ENCODE results near the gene CARS1. TPM values are rescaled to one million over a fixed set of nuclear protein-coding genes. Genes with fewer than 3 reads are reported as not detected.

The CARS1 gene
- total and polyA plus RNA-seq, 2 of the 8 experiments (the other 6 are each of a cell fraction or from before 2014, with no cell fraction given) = 44.1 to 100 TPM

- FAIRE-seq (no peak), DNase-seq (ENCODE audit: low read depth in 1 of 2, low spot score in 2 of 2) (no peak)
- H2BK12ac ChIP-seq (ENCODE audit: low read depth, low read length) = no peak overlapping the region
- no peak overlapping the region for H3K4ac ChIP-seq (replicated peaks; ENCODE audit: insufficient read length, low read depth, low read length)
- H3K27me3 ChIP-seq (replicated peaks in 1 of 4; ENCODE audit: control insufficient read depth in 3 of 4, extremely low read depth in 1 of 4, insufficient read depth in 3 of 4, low read length in 3 of 4) = no peaks in the 10 kb centered on the region
- H4K91ac ChIP-seq (replicated peaks; ENCODE audit: insufficient read length, low read length) = no peak overlapping the region
- no peak overlapping the region for H3K4me3 ChIP-seq (ENCODE audit: extremely low read depth in 1 of 4, insufficient read depth in 2 of 4, low read depth in 3 of 4, low read length in 4 of 4)
- H3K79me1 ChIP-seq (ENCODE audit: low read depth, low read length) = no peaks in the 10 kb centered on the region
- no peaks in the 10 kb centered on the region for H3K9me3 ChIP-seq (ENCODE audit: insufficient read depth in 2 of 2, low read depth in 1 of 2, low read length in 1 of 2)
- no peaks in the 10 kb centered on the region for H3K4me1 ChIP-seq (replicated peaks in 1 of 4; ENCODE audit: control insufficient read depth in 3 of 4, insufficient read depth in 4 of 4, low read length in 3 of 4)
- H3K23ac ChIP-seq (ENCODE audit: insufficient read length) = no peak overlapping the region
- ChIA-PET CTCF (ENCODE audit: partially characterized antibody) (interaction anchor here (1.1 to 13.7 kb wide), 2 partner anchors 8 to 40 kb away, joined by 4 to 434 read pairs; no protein-coding TSS in a partner anchor), POLR2A (ENCODE audit: partially characterized antibody) (no interaction called here)
- no peak overlapping the region for H3K14ac ChIP-seq (ENCODE audit: insufficient read length)
- no peaks in the 10 kb centered on the region for H3K79me2 ChIP-seq (ENCODE audit: control insufficient read depth in 1 of 2, insufficient read depth in 2 of 2, low read length in 2 of 2)
- H2BK120ac ChIP-seq (replicated peaks; ENCODE audit: low read depth, low read length) = no peak overlapping the region
- no peaks in the 10 kb centered on the region for H4K20me1 ChIP-seq (replicated peaks in 1 of 2; ENCODE audit: control insufficient read depth in 1 of 2, insufficient read depth in 2 of 2, low read length in 2 of 2)
- no peak overlapping the region for H4K5ac ChIP-seq (ENCODE audit: insufficient read length, low read depth, low read length)
- H3K18ac ChIP-seq (ENCODE audit: extremely low read depth, low read length) = no peak overlapping the region
- H3K23me2 ChIP-seq (ENCODE audit: low read depth, low read length) = no peaks in the 10 kb centered on the region
- H2BK5ac ChIP-seq (ENCODE audit: low read depth, low read length) = no peak overlapping the region
- no peak overlapping the region; the same call in 1 of the 2 replicates for H4K8ac ChIP-seq (ENCODE audit: extremely low read depth, insufficient read depth, low read length)
- no peak overlapping the region for H3K4me2 ChIP-seq (ENCODE audit: insufficient read depth in 1 of 2, low read depth in 2 of 2, low read length in 2 of 2)
- 83% methylated on average over 3 of the region's 8 CpGs; no CpG with 5 or more reads in 1 of the 2 experiments for WGBS, 2 experiments (ENCODE audit: extremely low coverage in 1 of 2, insufficient coverage in 1 of 2, insufficient read length in 1 of 2, insufficient replicate concordance in 2 of 2, low coverage in 1 of 2, low lambda C conversion rate in 2 of 2, missing lambda C conversion rate in 1 of 2)
- H2BK15ac ChIP-seq (ENCODE audit: low read length) = no peak overlapping the region
- H2AFZ ChIP-seq (ENCODE audit: low read length) = no peak overlapping the region
- H3K27ac ChIP-seq (ENCODE audit: low read depth, low read length) = no peak overlapping the region
- no peak overlapping the region for H3K56ac ChIP-seq (replicated peaks; ENCODE audit: insufficient read length, low read depth, low read length)
- no peak overlapping the region for H2BK20ac ChIP-seq (ENCODE audit: low read length)
- H3K36me3 ChIP-seq (ENCODE audit: control insufficient read depth in 2 of 4, insufficient read depth in 4 of 4, low read length in 3 of 4) = no peaks in the 10 kb centered on the region
- no peak overlapping the region for H3K9ac ChIP-seq (replicated peaks in 1 of 4; ENCODE audit: extremely low read depth in 1 of 4, low read depth in 3 of 4, low read length in 3 of 4)
- no peak overlapping the region for H2AK5ac ChIP-seq (ENCODE audit: low read depth, low read length)
- TF ChIP-seq SP1 (IDR thresholded peaks at IDR 0.05; ENCODE audit: low read depth, low read length) = no peak
- TF ChIP-seq CBX5 (IDR thresholded peaks at IDR 0.05; ENCODE audit: low read depth, low read length) = no peak
- TF ChIP-seq CTBP2 (IDR thresholded peaks at IDR 0.05; ENCODE audit: borderline replicate concordance, insufficient read depth, insufficient read length, low read length) = no peak
- no peak for TF ChIP-seq RAD21 (IDR thresholded peaks at IDR 0.05 in 1 of 2, conservative IDR thresholded peaks at IDR 0.05 in 1 of 2; ENCODE audit: low read depth in 2 of 2, low read length in 2 of 2)
- no peak for TF ChIP-seq CHD2 (IDR thresholded peaks at IDR 0.05; ENCODE audit: low read length)
- TF ChIP-seq BCL11A (IDR thresholded peaks at IDR 0.05; ENCODE audit: low read depth in 2 of 2, low read length in 2 of 2) = no peak
- no peak for TF ChIP-seq POLR2AphosphoS5 (IDR thresholded peaks at IDR 0.05; ENCODE audit: low read depth, low read length)
- no peak for TF ChIP-seq SIX5 (IDR thresholded peaks at IDR 0.05; ENCODE audit: low read depth, low read length)
- no peak for TF ChIP-seq KDM5A (IDR thresholded peaks at IDR 0.05; ENCODE audit: low read length)
- no peak for TF ChIP-seq SP4 (IDR thresholded peaks at IDR 0.05; ENCODE audit: low read length)
- TF ChIP-seq ZNF274 (IDR thresholded peaks at IDR 0.05; ENCODE audit: borderline replicate concordance, extremely low read depth, low read length) = no peak
- TF ChIP-seq CTCF (IDR thresholded peaks at IDR 0.05; ENCODE audit: control extremely low read depth in 1 of 3, insufficient read depth in 1 of 3, low read depth in 1 of 3, low read length in 3 of 3) = no peak
These were observed 26.1 kb upstream of the CARS1 start for GRCh38 chr11:3083321-3083720.
